Suppressor macrophage treated with lipopolysaccharide for 1 hour (primary cell): ENCODE measurements around the gene ESCO1.

Experiments
- DNase-seq, 3 donors: peaks; one replicate each; pipeline ENCODE4 v3.0.0-alpha.2; 2020 to 2022

Gene ESCO1

GRCh38 chr18:21575656-21576055 is 24.8 kb downstream of the ESCO1 start:
- no peak for DNase-seq

- no peak for DNase-seq
Observed at GRCh38 chr18:21571772-21572171, 28.7 kb downstream of the ESCO1 start.

GRCh38 chr18:21559195-21559594 is 41.3 kb downstream of the ESCO1 start:
- DNase-seq: no peak

GRCh38 chr18:21557607-21558253 is 42.8 kb downstream of the ESCO1 start:
- DNase-seq: no peak

- no peak for DNase-seq
Observed at GRCh38 chr18:21550510-21550970, 50.0 kb downstream of the ESCO1 start.

GRCh38 chr18:21548647-21549046 is 51.9 kb downstream of the ESCO1 start:
- DNase-seq: no peak

GRCh38 chr18:21546423-21546822 is 54.1 kb downstream of the ESCO1 start:
- no peak for DNase-seq

GRCh38 chr18:21538230-21538629 is 62.3 kb downstream of the ESCO1 start:
- no peak for DNase-seq

GRCh38 chr18:21534327-21534726 is 66.2 kb downstream of the ESCO1 start:
- DNase-seq: no peak

GRCh38 chr18:21526463-21526862 is 74.0 kb downstream of the ESCO1 start:
- DNase-seq: no peak

- no peak for DNase-seq
Observed at GRCh38 chr18:21525916-21526315, 74.6 kb downstream of the ESCO1 start.

- no peak for DNase-seq
Observed at GRCh38 chr18:21522530-21522929, 78.0 kb downstream of the ESCO1 start.

GRCh38 chr18:21513741-21514140 is 86.8 kb downstream of the ESCO1 start:
- DNase-seq: no peak

GRCh38 chr18:21513292-21513691 is 87.2 kb downstream of the ESCO1 start:
- no peak for DNase-seq

GRCh38 chr18:21509062-21509461 is 91.4 kb downstream of the ESCO1 start:
- no peak for DNase-seq

GRCh38 chr18:21507913-21508701 is 92.4 kb downstream of the ESCO1 start:
- no peak for DNase-seq

- DNase-seq: no peak
Observed at GRCh38 chr18:21502661-21503060, 97.8 kb downstream of the ESCO1 start.

- no peak for DNase-seq
Observed at GRCh38 chr18:21499997-21500396, 100.5 kb downstream of the ESCO1 start.

- DNase-seq: no peak
Observed at GRCh38 chr18:21496277-21496835, 104.1 kb downstream of the ESCO1 start.

GRCh38 chr18:21490748-21491147 is 109.8 kb downstream of the ESCO1 start:
- no peak for DNase-seq

GRCh38 chr18:21489919-21490495 is 110.5 kb downstream of the ESCO1 start:
- DNase-seq: no peak

GRCh38 chr18:21489119-21489750 is 111.3 kb downstream of the ESCO1 start:
- DNase-seq: peak; percentile 50 to 69 (median 64)

- no peak for DNase-seq
Observed at GRCh38 chr18:21486905-21487437, 113.5 kb downstream of the ESCO1 start.
